OCI-LY7 (cell line): ENCODE results near the gene RPP25. TPM values are rescaled to one million over a fixed set of nuclear protein-coding genes. Genes with fewer than 3 reads are reported as not detected.

Source experiments
- BruUV-seq: library from RNA; stranded (reverse); fragments of 400-500 nt; replicated peaks from 2 replicates; lab custom pipeline; 2021; lab: Mats Ljungman, UMichigan
- CTCF ChIA-PET: fragments of 300-600 bp; sonication (Branson Sonifier 250); formaldehyde crosslinking; loops from one replicate; lab custom pipeline; 2022; ENCODE audit warnings: antibody characterized with exemption; ENCODE audit not compliant: unreplicated experiment; lab: Charles Lee
- POLR2A ChIA-PET: fragments of 300-600 bp; sonication (Branson Sonifier 250); formaldehyde crosslinking; loops from one replicate; lab custom pipeline; 2022; ENCODE audit warnings: antibody characterized with exemption; lab: Charles Lee
- DNase-seq: peaks from one replicate; pipeline ENCODE4 v3.0.0-alpha.2; 2015; ENCODE audit warnings: low spot score
- H2AFZ ChIP-seq: fragments of 200-600 bp; sonication (generic), shearing (Covaris generic); 2 replicates; pipeline ENCODE4 v1.6.1; 2014; ENCODE audit warnings: mild to moderate bottlenecking, antibody characterized with exemption, low read length, moderate library complexity
- H3K27ac ChIP-seq: fragments of 200-600 bp; sonication (generic); 2 replicates; pipeline ENCODE4 v1.5.1; 2014; ENCODE audit warnings: mixed run types, low read depth, mild to moderate bottlenecking, moderate library complexity, low read length, inconsistent platforms; ENCODE audit not compliant: poor library complexity, severe bottlenecking
- H3K36me3 ChIP-seq: fragments of 200-600 bp; sonication (generic); 2 replicates; pipeline ENCODE4 v1.6.1; 2014; ENCODE audit warnings: mild to moderate bottlenecking, antibody characterized with exemption, low read length, moderate library complexity, mixed read lengths; ENCODE audit not compliant: insufficient read depth
- H3K4me1 ChIP-seq: fragments of 200-600 bp; sonication (generic); 2 replicates; pipeline ENCODE4 v1.5.1; 2014; ENCODE audit warnings: mild to moderate bottlenecking, low read length; ENCODE audit not compliant: insufficient read depth, poor library complexity, severe bottlenecking
- H3K4me2 ChIP-seq: fragments of 200-600 bp; sonication (generic); 2 replicates; pipeline ENCODE4 v1.6.1; 2014; ENCODE audit warnings: mild to moderate bottlenecking, low read length
- H3K4me3 ChIP-seq: fragments of 200-600 bp; sonication (generic); 2 replicates; pipeline ENCODE4 v1.5.1; 2014; ENCODE audit warnings: mild to moderate bottlenecking, low read depth, low read length; ENCODE audit not compliant: poor library complexity, severe bottlenecking
- H3K79me2 ChIP-seq: fragments of 200-600 bp; sonication (generic); 2 replicates; pipeline ENCODE4 v1.6.1; 2016; ENCODE audit warnings: low read depth, mild to moderate bottlenecking, low read length, moderate library complexity, mixed read lengths; ENCODE audit not compliant: insufficient read depth
- H3K9me2 ChIP-seq: fragments of 200-600 bp; sonication (generic); 2 replicates; pipeline ENCODE4 v1.6.1; 2016; ENCODE audit warnings: mild to moderate bottlenecking, low read length, mixed read lengths; ENCODE audit not compliant: insufficient read depth
- H3K9me3 ChIP-seq: fragments of 200-600 bp; sonication (generic); 2 replicates; pipeline ENCODE4 v1.6.1; 2014; ENCODE audit warnings: mild to moderate bottlenecking, mixed run types, low read length, mixed read lengths
- H4K20me1 ChIP-seq: fragments of 200-600 bp; sonication (generic); 2 replicates; pipeline ENCODE4 v1.6.1; 2014; ENCODE audit warnings: mild to moderate bottlenecking, antibody characterized with exemption, low read length, moderate library complexity, mixed read lengths; ENCODE audit not compliant: insufficient read depth
- EZH2phosphoT487 ChIP-seq: fragments of 200-600 bp; sonication (generic); IDR thresholded peaks from 2 replicates; pipeline ENCODE4 v1.6.1; 2018; ENCODE audit warnings: low read depth, borderline replicate concordance, mild to moderate bottlenecking, mixed run types, antibody characterized with exemption, low read length, moderate library complexity, mixed read lengths
- intact Hi-C: fragments of 100-400 bp; cut with micrococcal nuclease; formaldehyde crosslinking; loops from one replicate; pipeline ENCODE4 v1.10.0; 2022; ENCODE audit not compliant: unreplicated experiment
- total RNA-seq, 2 experiments: library from RNA; depleted of rRNA in 1 of 2; stranded (reverse); fragments of >200 nt in 1 of 2; shearing (Covaris generic) in 1 of 2; gene quantifications; 2 replicates each; pipeline ENCODE4 v1.2.3, GENCODE V29; 2014 to 2022
- TF ChIP-seq, protein P1 (sequence below): fragments of 200-600 bp; sonication (generic); conservative IDR thresholded peaks from 2 replicates; pipeline ENCODE4 v1.5.1; 2014; ENCODE audit warnings: mild to moderate bottlenecking, antibody characterized with exemption, low read length, moderate library complexity, mixed read lengths

Gene RPP25
- total RNA-seq, 2 experiments from 2014 or later: 1.8 to 3.0 TPM

GRCh38 chr15:74913041-74913440 is 43.5 kb downstream of the RPP25 start:
- H3K36me3 ChIP-seq: peaks cover 79% of the 10 kb centered on the region
- H4K20me1 ChIP-seq: no peaks in the 10 kb centered on the region
- no peak overlapping the region for H2AFZ ChIP-seq
- no peaks in the 10 kb centered on the region for H3K9me3 ChIP-seq
- no peak overlapping the region for H3K4me3 ChIP-seq
- intact Hi-C loops: no loop called here
- no peaks in the 10 kb centered on the region for H3K79me2 ChIP-seq
- H3K4me2 ChIP-seq: no peak overlapping the region
- no peaks in the 10 kb centered on the region for H3K9me2 ChIP-seq
- POLR2A ChIA-PET: no interaction called here
- no peak for TF ChIP-seq EZH2phosphoT487
- TF ChIP-seq, protein P1, sequence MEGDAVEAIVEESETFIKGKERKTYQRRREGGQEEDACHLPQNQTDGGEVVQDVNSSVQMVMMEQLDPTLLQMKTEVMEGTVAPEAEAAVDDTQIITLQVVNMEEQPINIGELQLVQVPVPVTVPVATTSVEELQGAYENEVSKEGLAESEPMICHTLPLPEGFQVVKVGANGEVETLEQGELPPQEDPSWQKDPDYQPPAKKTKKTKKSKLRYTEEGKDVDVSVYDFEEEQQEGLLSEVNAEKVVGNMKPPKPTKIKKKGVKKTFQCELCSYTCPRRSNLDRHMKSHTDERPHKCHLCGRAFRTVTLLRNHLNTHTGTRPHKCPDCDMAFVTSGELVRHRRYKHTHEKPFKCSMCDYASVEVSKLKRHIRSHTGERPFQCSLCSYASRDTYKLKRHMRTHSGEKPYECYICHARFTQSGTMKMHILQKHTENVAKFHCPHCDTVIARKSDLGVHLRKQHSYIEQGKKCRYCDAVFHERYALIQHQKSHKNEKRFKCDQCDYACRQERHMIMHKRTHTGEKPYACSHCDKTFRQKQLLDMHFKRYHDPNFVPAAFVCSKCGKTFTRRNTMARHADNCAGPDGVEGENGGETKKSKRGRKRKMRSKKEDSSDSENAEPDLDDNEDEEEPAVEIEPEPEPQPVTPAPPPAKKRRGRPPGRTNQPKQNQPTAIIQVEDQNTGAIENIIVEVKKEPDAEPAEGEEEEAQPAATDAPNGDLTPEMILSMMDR: no peak
- no peak overlapping the region for H3K27ac ChIP-seq
- no peaks in the 10 kb centered on the region for H3K4me1 ChIP-seq
- BruUV-seq: no TSS peak
- CTCF ChIA-PET: no interaction called here
- no peak for DNase-seq

DNA sequence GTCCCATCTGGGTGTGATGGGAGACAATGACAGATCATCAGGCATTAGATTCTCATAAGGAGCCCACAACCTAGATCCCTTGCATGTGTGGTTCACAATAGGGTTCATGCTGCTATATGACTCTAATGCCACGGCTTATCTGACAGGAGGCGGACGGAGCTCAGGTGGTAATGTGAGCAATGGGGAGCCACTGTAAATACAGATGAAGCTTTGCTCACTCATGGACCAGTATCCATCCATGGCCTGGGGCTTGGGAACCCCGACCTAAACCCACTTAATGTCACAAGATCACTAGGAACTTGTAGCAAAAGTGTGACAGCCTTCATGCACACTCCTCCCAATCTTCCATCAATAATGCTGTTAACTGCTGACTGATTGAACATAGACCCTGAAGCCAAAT is 47.9 kb downstream of the RPP25 start:
- H3K27ac ChIP-seq: no peak overlapping the region
- CTCF ChIA-PET: interaction anchor here (1.9 kb wide), 1 partner anchor 42 kb away, joined by 7 read pairs; no protein-coding TSS in a partner anchor

More for the DNA sequence above, 47.9 kb downstream of the RPP25 start:
- no peak for DNase-seq
- BruUV-seq: no TSS peak
- H2AFZ ChIP-seq: no peak overlapping the region
- H3K4me3 ChIP-seq: no peak overlapping the region
- H3K4me1 ChIP-seq: peaks cover 26% of the 10 kb centered on the region
- intact Hi-C loops: no loop called here
- TF ChIP-seq, protein P1: no peak
- no peak for TF ChIP-seq EZH2phosphoT487
- H4K20me1 ChIP-seq: no peaks in the 10 kb centered on the region
- POLR2A ChIA-PET: interaction anchor here (1.3 to 1.4 kb wide), 2 partner anchors 9 to 39 kb away, joined by 4 to 5 read pairs; no protein-coding TSS in a partner anchor
- H3K4me2 ChIP-seq: no peak overlapping the region
- H3K9me3 ChIP-seq: no peaks in the 10 kb centered on the region
- H3K9me2 ChIP-seq: no peaks in the 10 kb centered on the region
- peaks cover 7% of the 10 kb centered on the region; the same call in 1 of the 2 replicates for H3K79me2 ChIP-seq
- H3K36me3 ChIP-seq: peaks cover 52% of the 10 kb centered on the region
